Activated CD8-positive, alpha-beta memory T cell treated with anti-CD3 and anti-CD28 coated beads for 1 hour (primary cell): ENCODE results near the gene SF3B5.
"Not testable (repeated sequence)": the region's sequence is repeated elsewhere in the genome, so short reads cannot be mapped to it uniquely, and the experiment has no call there.

Experiments used
- DNase-seq, 2 donors: peaks; one replicate each; pipeline ENCODE4 v3.0.0-alpha.2; 2020; ENCODE audit warnings: low read depth in 1 of 2; ENCODE audit errors: extremely low read depth in 1 of 2

SF3B5 gene

GRCh38 chr6:144064402-144065212 is 30.8 kb downstream of the SF3B5 start:
- peak in 1 of 2 donors; percentile 41 for DNase-seq

- DNase-seq = peak; percentile 79 to 88
Measured at GRCh38 chr6:144063744-144064401, 31.5 kb downstream of the SF3B5 start.

GRCh38 chr6:144063246-144063743 is 32.1 kb downstream of the SF3B5 start:
- DNase-seq = no peak

- DNase-seq = no peak
Measured at GRCh38 chr6:144062786-144063185, 32.6 kb downstream of the SF3B5 start.

GRCh38 chr6:144059139-144059538 is 36.2 kb downstream of the SF3B5 start:
- DNase-seq = no peak

- DNase-seq = no peak
Measured at GRCh38 chr6:144055121-144055931, 40.0 kb downstream of the SF3B5 start.

- no peak for DNase-seq
Measured at GRCh38 chr6:144053601-144054000, 41.8 kb downstream of the SF3B5 start.

- no peak for DNase-seq
Measured at GRCh38 chr6:144052488-144052887, 42.9 kb downstream of the SF3B5 start.

GRCh38 chr6:144049386-144049785 is 46.0 kb downstream of the SF3B5 start:
- DNase-seq = no peak

GRCh38 chr6:144047688-144048087 is 47.7 kb downstream of the SF3B5 start:
- DNase-seq = no peak

GRCh38 chr6:144046672-144047071 is 48.7 kb downstream of the SF3B5 start:
- not testable (repeated sequence) for DNase-seq

- not testable (repeated sequence) for DNase-seq
Measured at GRCh38 chr6:144044989-144045388, 50.4 kb downstream of the SF3B5 start.
